Transverse colon (tissue), 4 donors: ENCODE measurements around the gene LETM1. TPM values are rescaled to one million over a fixed set of nuclear protein-coding genes. Genes with fewer than 3 reads are reported as not detected.

Experiments used
- DNase-seq: peaks from one replicate; pipeline ENCODE4 v3.0.0-alpha.2; 2019
- H3K27ac ChIP-seq, 4 donors: fragments of 200-600 bp; sonication (generic); 2 replicates each; pipeline ENCODE4 v1.5.1; 2016 to 2018; ENCODE audit warnings: inconsistent platforms in 4 of 4
- H3K27me3 ChIP-seq: fragments of 200-600 bp; sonication (generic); 2 replicates; pipeline ENCODE4 v1.5.1; 2017; ENCODE audit warnings: inconsistent platforms
- H3K36me3 ChIP-seq, 4 donors: fragments of 200-600 bp; sonication (generic); 2 replicates each; pipeline ENCODE4 v1.5.1; 2017 to 2019; ENCODE audit warnings: inconsistent platforms in 4 of 4
- H3K4me1 ChIP-seq, 4 donors: fragments of 200-600 bp; sonication (generic); 2 replicates each; pipeline ENCODE4 v1.5.1; 2017 to 2020; ENCODE audit warnings: inconsistent platforms in 4 of 4
- H3K4me3 ChIP-seq, 4 donors: fragments of 200-600 bp; sonication (generic); 1 replicate in 1 of 4; 2 replicates in 3 of 4; pipeline versions ENCODE4 v1.5.1 to v1.6.1; 2017 to 2019; ENCODE audit warnings: inconsistent platforms in 4 of 4
- H3K9me3 ChIP-seq, 2 donors: fragments of 200-600 bp; sonication (generic); 2 replicates each; pipeline ENCODE4 v1.5.1; 2017 to 2019; ENCODE audit warnings: inconsistent platforms in 2 of 2
- CTCF ChIP-seq, 5 experiments: fragments of 200-600 bp in 3 of 5; fragments of 450-650 bp in 2 of 5; sonication (generic) in 3 of 5; IDR thresholded peaks; 1 replicate in 2 of 5; 2 replicates in 3 of 5; pipeline ENCODE4 v1.5.1; 2016 to 2017; ENCODE audit warnings: antibody characterized with exemption in 5 of 5, inconsistent platforms in 3 of 5, mild to moderate bottlenecking in 2 of 5, moderate library complexity in 1 of 5
- EP300 ChIP-seq: sonication (generic); formaldehyde crosslinking; IDR thresholded peaks from one replicate; pipeline ENCODE4 v1.6.1; 2017; ENCODE audit warnings: antibody characterized with exemption, low read depth
- POLR2A ChIP-seq: fragments of 450-650 bp; IDR thresholded peaks from one replicate; pipeline ENCODE4 v1.6.1; 2016; ENCODE audit warnings: antibody characterized with exemption, mild to moderate bottlenecking, moderate library complexity
- POLR2AphosphoS5 ChIP-seq, 3 donors: sonication (generic); formaldehyde crosslinking; IDR thresholded peaks; one replicate each; pipeline ENCODE4 v1.6.1; 2016; ENCODE audit warnings: antibody characterized with exemption in 3 of 3
- WGBS, 2 donors: methylation state at CpG; one replicate each; pipeline ENCODE4 v1.1.5; 2018; ENCODE audit warnings: low coverage in 1 of 2; 5-methylcytosine and 5-hydroxymethylcytosine counted together
- in situ Hi-C, 4 donors: fragments of 200-750 bp; cut with MboI; loops; one replicate each; pipeline versions ENCODE4 v1.15.0 to v1.15.1; 2017; ENCODE audit warnings: low sequenced_read_pairs in 3 of 4, low pct_ligation_motif_present in 1 of 4, low pct_unique_long_range_greater_than_20kb in 1 of 4
- intact Hi-C: fragments of 100-400 bp; cut with DNase I; formaldehyde crosslinking; loops from one replicate; pipeline ENCODE4 v1.15.1; 2023; ENCODE audit warnings: low total_unique reads
- total RNA-seq, 4 donors: library from RNA; depleted of rRNA; stranded (reverse); fragments of >200 nt; gene quantifications; one replicate each; pipeline ENCODE4 v1.1.0, GENCODE V29; 2016

Gene LETM1
- total RNA-seq, 4 donors from 2014 or later = 173 to 469 (median 243) TPM

GRCh38 chr4:1793496-1793840 lies 62.5 kb downstream of the LETM1 start:
- Histone ChIP-seq H3K9me3 (no peaks in the 10 kb centered on the region), H3K27ac (peak overlapping the region; percentile 64 to 87 (median 79)), H3K36me3 (no peaks in the 10 kb centered on the region), H3K4me3 (peak overlapping the region; percentile 46 to 71 (median 66)), H3K27me3 (peaks cover 51% of the 10 kb centered on the region), H3K4me1 (peaks cover 17 to 37% (median 32%) of the 10 kb centered on the region in 4 donors)
- TF ChIP-seq POLR2AphosphoS5 (IDR thresholded peaks at IDR 0.05) (peak in 1 of 3 donors; percentile 3), CTCF (IDR thresholded peaks at IDR 0.05) (no peak)
- intact Hi-C loops (no loop called here), in situ Hi-C loops (no loop called here)
- peak; percentile 65 for DNase-seq
- 1% methylated on average over 22 of the region's 44 CpGs; no CpG with 5 or more reads in 1 of the 2 donors for WGBS, 2 donors

GRCh38 chr4:1792832-1793495 lies 63.0 kb downstream of the LETM1 start, which contains the start of gene FGFR3:
FGFR3 (plus strand) TSS chr4:1793293; CDS start chr4:1793935, 642 bp downstream.
- peak; percentile 56 for DNase-seq
- in situ Hi-C loops (no loop called here), intact Hi-C loops (no loop called here)
- no peak for TF ChIP-seq POLR2A
- no peak for TF ChIP-seq EP300
- no peak for TF ChIP-seq CTCF (IDR thresholded peaks at IDR 0.05)
- no peak for TF ChIP-seq POLR2AphosphoS5 (IDR thresholded peaks at IDR 0.05)
- peaks cover 48% of the 10 kb centered on the region for H3K27me3 ChIP-seq
- H3K36me3 ChIP-seq = no peaks in the 10 kb centered on the region
- peaks cover 17 to 37% (median 32%) of the 10 kb centered on the region in 4 donors for H3K4me1 ChIP-seq
- WGBS, 2 donors = 2% methylated on average over 29 of the region's 95 CpGs; no CpG with 5 or more reads in 1 of the 2 donors
- H3K9me3 ChIP-seq = no peaks in the 10 kb centered on the region
- peak within 1 kb of the TSS; percentile 46 to 71 (median 66) for H3K4me3 ChIP-seq
- peak within 1 kb of the TSS; percentile 64 to 87 (median 79) for H3K27ac ChIP-seq

GRCh38 chr4:1792158-1792831 lies 63.7 kb downstream of the LETM1 start:
- Histone ChIP-seq H3K27me3 (peaks cover 50% of the 10 kb centered on the region), H3K4me3 (peak overlapping the region in 2 of 4 donors; percentile 13 to 17), H3K9me3 (no peaks in the 10 kb centered on the region), H3K27ac (no peak overlapping the region), H3K36me3 (no peaks in the 10 kb centered on the region), H3K4me1 (peaks cover 17 to 39% (median 33%) of the 10 kb centered on the region in 4 donors)
- TF ChIP-seq POLR2AphosphoS5 (IDR thresholded peaks at IDR 0.05) = no peak
- TF ChIP-seq CTCF (IDR thresholded peaks at IDR 0.05) = no peak
- no peak for TF ChIP-seq POLR2A
- no peak for TF ChIP-seq EP300
- WGBS, 2 donors = 62% methylated on average over 5 to 12 of the region's 29 CpGs
- intact Hi-C loops (no loop called here), in situ Hi-C loops (no loop called here)
- DNase-seq = no peak

GRCh38 chr4:1790005-1790404 lies 66.0 kb downstream of the LETM1 start:
- no peaks in the 10 kb centered on the region for H3K9me3 ChIP-seq
- intact Hi-C loops = no loop called here
- no peaks in the 10 kb centered on the region for H3K36me3 ChIP-seq
- no peak for TF ChIP-seq POLR2AphosphoS5 (IDR thresholded peaks at IDR 0.05)
- TF ChIP-seq POLR2A = no peak
- TF ChIP-seq EP300 = no peak
- TF ChIP-seq CTCF (IDR thresholded peaks at IDR 0.05) = no peak
- H3K4me1 ChIP-seq = peaks cover 6 to 21% (median 19%) of the 10 kb centered on the region in 4 donors
- no peak overlapping the region for H3K27ac ChIP-seq
- DNase-seq = no peak
- no peak overlapping the region for H3K4me3 ChIP-seq
- H3K27me3 ChIP-seq = peaks cover 31% of the 10 kb centered on the region
- 85% methylated on average over 10 of the region's 10 CpGs; no CpG with 5 or more reads in 1 of the 2 donors for WGBS, 2 donors
- in situ Hi-C loops = no loop called here
